GM10266 (cell line): ENCODE measurements around the gene PLXNA4.

ENCODE experiments used
- DNase-seq: peaks from one replicate; pipeline ENCODE4 v3.0.0; 2012; ENCODE audit errors: extremely low spot score
- CTCF ChIP-seq: IDR thresholded peaks from 2 replicates; pipeline ENCODE4 v1.5.1; 2012; ENCODE audit warnings: mild to moderate bottlenecking, low read depth; ENCODE audit not compliant: control insufficient read depth, insufficient read depth; ENCODE audit errors: missing control alignments

PLXNA4 gene

DNA sequence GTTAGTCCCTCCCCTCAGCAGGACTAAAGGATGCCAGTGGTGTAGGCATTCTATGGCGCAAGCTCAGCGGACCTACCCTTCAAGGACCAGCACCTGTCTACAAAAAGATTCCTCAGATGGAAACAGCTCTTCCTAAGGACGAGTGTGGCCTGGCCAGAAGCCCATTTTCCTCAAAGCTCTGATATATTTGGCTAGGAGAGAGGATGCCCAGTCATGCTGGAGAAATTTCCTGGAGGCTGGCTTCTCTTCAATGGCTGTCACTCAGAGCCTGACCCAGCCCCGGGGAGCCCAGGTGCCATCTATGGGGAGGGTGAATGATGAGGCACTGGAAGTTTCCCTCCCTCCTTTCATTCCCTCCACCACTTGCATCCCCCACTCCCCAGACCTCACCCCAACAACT, 111.5 kb downstream of the PLXNA4 start:
- no peak for DNase-seq
- no peak for TF ChIP-seq CTCF

- no peak for TF ChIP-seq CTCF
- no peak for DNase-seq
These were observed 112.3 kb downstream of the PLXNA4 start for GRCh38 chr7:132463922-132464321.

- TF ChIP-seq CTCF: no peak
- no peak for DNase-seq
These were observed 113.8 kb downstream of the PLXNA4 start for GRCh38 chr7:132462478-132462877.

DNA sequence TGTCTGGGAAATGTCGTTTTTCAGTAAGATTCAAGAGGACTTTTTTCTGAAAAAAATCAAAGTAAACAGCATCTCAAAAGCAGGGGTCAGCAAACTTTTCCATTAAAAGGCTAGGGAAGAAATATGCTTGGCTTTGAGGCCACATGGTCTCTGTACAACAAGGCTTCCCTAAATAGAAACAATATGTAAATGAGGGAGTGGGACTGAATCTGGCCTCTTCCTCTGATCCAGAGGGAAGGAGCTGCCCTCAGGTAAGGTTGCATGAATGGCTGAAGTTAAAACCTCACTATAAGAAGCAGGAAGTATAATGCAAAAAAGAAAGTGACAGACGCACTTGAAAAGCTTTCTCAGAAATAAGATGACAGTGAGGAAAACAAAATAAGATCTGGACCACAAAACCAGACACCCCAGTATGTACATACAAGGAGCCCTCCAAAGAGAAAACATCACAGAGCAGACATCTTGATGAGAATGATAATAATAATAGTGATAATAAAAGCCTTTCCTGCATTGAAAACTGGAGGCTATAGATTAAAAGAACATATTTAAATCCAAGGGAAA, 115.2 kb downstream of the PLXNA4 start:
- TF ChIP-seq CTCF: no peak
- DNase-seq: no peak

GRCh38 chr7:132458729-132459128, 117.5 kb downstream of the PLXNA4 start:
- TF ChIP-seq CTCF: no peak
- DNase-seq: no peak

GRCh38 chr7:132457658-132458057, 118.6 kb downstream of the PLXNA4 start:
- no peak for DNase-seq
- TF ChIP-seq CTCF: no peak

- TF ChIP-seq CTCF: no peak
- no peak for DNase-seq
These were observed 119.9 kb downstream of the PLXNA4 start for GRCh38 chr7:132456418-132456817.
